ENCODE measurements around the gene COL4A2. TPM values are rescaled to one million over a fixed set of nuclear protein-coding genes. Genes with fewer than 3 reads are reported as not detected.

COL4A2 gene
- 100 to 1,000 TPM; 403 to 674 (median 464) TPM for polyA plus RNA-seq (ENCODE audit: insufficient read length in 10 of 10)
- long read RNA-seq, donor 1, full-length matches to known transcripts: 123 of 300 reads
- long read RNA-seq, donor 1, partial matches to known transcripts: 177 of 300 reads
- long read RNA-seq, donor 1, other reads (novel, unspliced or antisense): 0 of 300 reads
- long read RNA-seq, donor 2, full-length matches to known transcripts: 91 of 149 reads
- long read RNA-seq, donor 2, partial matches to known transcripts: 58 of 149 reads
- long read RNA-seq, donor 2, other reads (novel, unspliced or antisense): 0 of 149 reads
- long read RNA-seq, donor 3, partial matches to known transcripts: 0 of 1 reads
- long read RNA-seq, donor 3, other reads (novel, unspliced or antisense): 0 of 1 reads
- long read RNA-seq, donor 4, full-length matches to known transcripts: 86 of 297 reads
- long read RNA-seq, donor 4, partial matches to known transcripts: 206 of 297 reads
- long read RNA-seq, donor 4, other reads (novel, unspliced or antisense): 5 of 297 reads
- long read RNA-seq, donor 5, full-length matches to known transcripts: 132 of 337 reads
- long read RNA-seq, donor 5, partial matches to known transcripts: 205 of 337 reads
- long read RNA-seq, donor 5, other reads (novel, unspliced or antisense): 0 of 337 reads
- long read RNA-seq, donor 6, full-length matches to known transcripts: 128 of 305 reads
- long read RNA-seq, donor 6, partial matches to known transcripts: 177 of 305 reads
- long read RNA-seq, donor 6, other reads (novel, unspliced or antisense): 0 of 305 reads
- long read RNA-seq, donor 7, full-length matches to known transcripts: 129 of 273 reads
- long read RNA-seq, donor 7, partial matches to known transcripts: 144 of 273 reads
- long read RNA-seq, donor 7, other reads (novel, unspliced or antisense): 0 of 273 reads
- long read RNA-seq, donor 8, full-length matches to known transcripts: 123 of 238 reads
- long read RNA-seq, donor 8, partial matches to known transcripts: 115 of 238 reads
- long read RNA-seq, donor 8, other reads (novel, unspliced or antisense): 0 of 238 reads
- long read RNA-seq, donor 9, full-length matches to known transcripts: 32 of 37 reads
- long read RNA-seq, donor 9, partial matches to known transcripts: 5 of 37 reads
- long read RNA-seq, donor 9, other reads (novel, unspliced or antisense): 0 of 37 reads

GRCh38 chr13:110306960-110307766 is at the start of gene COL4A2, which contains the start of gene COL4A1:
COL4A2 (plus strand) TSS chr13:110307284; CDS start chr13:110307904, 620 bp downstream.
COL4A1 (minus strand) TSS chr13:110307157; CDS start chr13:110307027, 130 bp downstream.
- peak; percentile 76 to 95 (median 89) for DNase-seq

DNA sequence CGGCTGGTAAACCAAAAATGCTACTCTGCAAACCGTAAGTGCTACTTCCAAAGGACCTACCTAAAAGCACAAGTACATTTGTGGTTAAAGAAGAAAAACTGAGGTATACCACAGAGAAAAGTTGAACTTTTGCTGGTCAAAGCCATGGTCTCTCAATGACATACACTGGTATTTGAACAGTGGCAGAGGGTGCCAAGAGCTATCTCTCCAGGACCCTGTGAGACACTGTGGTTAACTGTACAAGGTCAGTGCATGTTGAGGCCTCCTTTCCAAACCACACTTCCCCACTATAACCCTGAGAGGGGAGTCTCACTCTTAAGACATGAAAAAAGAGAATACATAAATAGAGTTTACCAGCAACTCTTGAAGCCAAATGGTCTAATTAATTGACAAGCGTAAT is 49.7 kb upstream of the COL4A2 start:
- DNase-seq: no peak

DNA sequence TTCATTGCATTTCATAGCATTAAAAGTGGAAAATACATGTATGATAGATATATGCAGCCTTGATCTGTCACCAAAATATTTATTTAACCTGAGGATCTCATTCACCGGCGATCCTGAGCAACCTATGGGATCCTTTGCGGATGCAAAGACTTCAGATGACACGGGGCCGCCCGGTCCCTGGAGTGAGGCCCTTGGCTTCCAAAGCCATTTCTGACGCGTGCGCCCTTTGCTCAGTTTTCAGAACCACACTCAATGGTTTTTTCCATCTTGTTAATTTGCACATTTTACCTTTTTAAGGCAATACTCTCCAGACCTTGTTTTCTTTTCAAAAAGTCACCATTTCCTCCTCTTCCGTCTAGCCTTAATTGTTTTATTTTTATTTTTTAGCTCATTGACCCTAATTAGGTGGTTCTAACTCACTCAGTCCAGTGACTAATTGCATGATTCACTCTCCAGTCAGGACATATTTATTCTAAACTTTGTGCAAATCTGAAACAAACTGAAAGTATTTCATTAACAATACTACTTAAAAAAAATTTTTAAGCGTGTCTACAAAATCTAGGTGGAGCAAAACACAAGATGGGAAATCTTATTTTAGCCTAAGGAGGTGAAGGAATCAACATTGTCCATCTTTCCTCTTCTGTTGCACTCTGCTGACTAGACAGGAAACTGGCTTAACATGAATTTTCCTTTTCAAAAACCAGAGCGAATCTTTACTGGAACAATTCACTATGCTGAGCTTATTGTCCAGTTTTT is 48.0 kb upstream of the COL4A2 start:
- no peak for DNase-seq

DNA sequence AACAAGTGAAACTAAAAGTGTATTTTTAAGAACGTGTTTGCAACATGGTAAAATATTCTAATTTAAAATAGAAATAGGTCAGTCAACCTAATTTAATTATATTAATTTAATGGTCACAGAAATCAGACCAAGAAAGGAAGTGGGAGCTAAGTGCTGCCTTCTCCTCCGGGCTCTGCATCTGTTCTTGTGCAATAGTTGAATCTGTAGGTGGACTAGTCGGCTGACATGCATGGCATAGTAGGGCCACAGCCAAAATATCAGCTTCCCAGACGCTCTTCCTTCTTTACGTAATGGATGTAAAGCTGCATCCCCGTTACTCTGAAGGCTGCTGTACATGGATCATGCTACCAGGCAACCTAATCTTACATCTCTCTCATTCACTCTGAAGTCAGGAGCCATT is 47.4 kb upstream of the COL4A2 start:
- no peak for DNase-seq

DNA sequence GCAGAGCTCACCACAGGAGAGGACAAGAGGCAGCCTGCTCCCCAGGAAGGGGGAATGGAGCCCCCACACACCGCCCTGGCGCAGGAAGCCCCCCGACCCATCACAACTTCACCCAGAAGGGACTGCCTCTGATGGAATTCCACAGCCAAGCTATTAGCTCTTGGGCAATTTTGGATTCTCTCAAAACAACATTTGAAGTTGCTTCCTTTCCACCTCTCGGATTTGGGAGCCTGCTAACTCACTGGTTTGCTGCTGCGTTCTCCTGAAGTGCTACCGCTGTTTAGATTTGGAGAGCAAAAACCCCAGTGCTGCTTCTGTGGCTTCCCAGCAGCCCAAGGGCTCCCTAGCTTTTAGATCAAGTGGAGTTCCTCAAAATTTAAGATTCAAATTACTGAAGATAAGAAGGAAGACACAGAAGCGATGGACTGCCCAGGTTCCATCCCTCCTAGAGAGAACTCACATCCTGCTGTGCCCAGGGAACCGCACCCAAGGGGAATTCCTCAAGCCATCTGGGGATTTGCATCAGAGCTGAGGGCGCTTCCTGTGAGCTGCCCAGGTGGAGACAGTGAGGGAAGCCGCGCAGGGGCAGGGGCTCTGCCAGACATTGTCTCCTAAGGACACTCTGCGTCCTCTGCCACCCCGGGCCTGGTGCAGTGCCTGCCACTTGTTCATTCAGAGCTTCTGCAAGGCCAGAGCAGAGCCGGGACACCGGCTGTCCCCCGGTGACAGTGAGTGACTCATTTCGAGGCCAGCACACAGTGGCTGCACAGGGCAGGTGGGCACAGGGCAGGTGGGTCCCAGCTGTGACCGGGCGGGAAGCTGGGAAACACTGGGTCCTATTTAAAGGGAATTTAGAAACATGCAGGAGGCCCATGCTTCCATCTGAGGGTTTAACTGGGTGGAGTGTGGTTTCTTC is 45.7 kb upstream of the COL4A2 start:
- DNase-seq: no peak

GRCh38 chr13:110262082-110262436 is 45.0 kb upstream of the COL4A2 start:
- no peak for DNase-seq

- peak in 2 of 3 donors; percentile 64 to 88 for DNase-seq
Measured at GRCh38 chr13:110262508-110263291, 44.4 kb upstream of the COL4A2 start.

- peak in 1 of 3 donors; percentile 62 for DNase-seq
Measured at GRCh38 chr13:110263404-110263803, 43.7 kb upstream of the COL4A2 start.

DNA sequence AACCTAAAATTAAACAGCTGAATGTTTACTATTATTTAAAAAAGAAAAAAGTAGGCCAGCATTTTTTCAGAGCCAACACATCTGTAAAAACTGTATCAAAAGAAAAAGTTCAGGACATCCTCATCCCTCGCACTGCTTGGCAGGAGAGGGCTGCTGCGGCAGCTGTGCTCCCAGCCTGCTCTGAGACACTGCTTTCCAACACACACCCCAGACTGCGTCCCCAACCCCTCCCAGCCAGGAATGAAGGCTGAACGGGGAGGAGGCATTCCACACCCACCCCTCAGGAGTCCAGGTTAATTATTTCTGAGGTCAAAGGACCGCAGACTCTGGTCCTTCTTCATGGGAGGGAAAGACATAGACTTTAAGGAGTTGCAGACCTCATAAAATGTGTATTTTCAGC is 43.2 kb upstream of the COL4A2 start:
- DNase-seq: peak; percentile 73 to 93 (median 80)

DNA sequence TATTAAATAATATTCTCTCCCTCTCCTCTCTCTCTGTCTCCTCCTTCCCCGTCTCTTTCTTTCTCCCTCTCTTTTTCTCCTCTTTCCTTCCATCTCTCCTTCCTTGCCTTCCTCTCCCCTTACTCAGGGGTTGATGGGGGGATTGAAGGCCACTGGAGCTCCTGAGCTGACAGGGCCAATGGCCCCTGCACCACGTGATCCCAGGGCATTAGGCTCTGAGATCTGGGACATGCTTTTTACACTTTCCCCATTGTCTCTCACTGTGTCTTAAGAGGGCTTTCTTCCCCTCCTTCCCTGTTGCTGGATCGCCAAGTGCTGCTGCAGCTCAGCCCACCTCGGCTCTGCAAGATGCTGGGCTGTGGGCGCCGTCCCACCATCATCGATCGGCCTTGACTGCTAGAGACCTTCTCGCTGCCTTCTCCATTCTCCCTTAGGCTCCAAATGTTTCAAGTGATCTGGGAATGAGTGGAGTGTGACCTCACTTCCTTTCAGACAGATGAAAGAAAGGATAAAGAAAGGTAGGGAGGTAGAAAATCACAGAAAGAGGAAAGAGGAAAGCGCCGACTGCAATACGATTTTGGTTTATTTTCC is 42.3 kb upstream of the COL4A2 start:
- no peak for DNase-seq

GRCh38 chr13:110265341-110265681 is 41.8 kb upstream of the COL4A2 start:
- DNase-seq: peak in 1 of 3 donors; percentile 54

DNA sequence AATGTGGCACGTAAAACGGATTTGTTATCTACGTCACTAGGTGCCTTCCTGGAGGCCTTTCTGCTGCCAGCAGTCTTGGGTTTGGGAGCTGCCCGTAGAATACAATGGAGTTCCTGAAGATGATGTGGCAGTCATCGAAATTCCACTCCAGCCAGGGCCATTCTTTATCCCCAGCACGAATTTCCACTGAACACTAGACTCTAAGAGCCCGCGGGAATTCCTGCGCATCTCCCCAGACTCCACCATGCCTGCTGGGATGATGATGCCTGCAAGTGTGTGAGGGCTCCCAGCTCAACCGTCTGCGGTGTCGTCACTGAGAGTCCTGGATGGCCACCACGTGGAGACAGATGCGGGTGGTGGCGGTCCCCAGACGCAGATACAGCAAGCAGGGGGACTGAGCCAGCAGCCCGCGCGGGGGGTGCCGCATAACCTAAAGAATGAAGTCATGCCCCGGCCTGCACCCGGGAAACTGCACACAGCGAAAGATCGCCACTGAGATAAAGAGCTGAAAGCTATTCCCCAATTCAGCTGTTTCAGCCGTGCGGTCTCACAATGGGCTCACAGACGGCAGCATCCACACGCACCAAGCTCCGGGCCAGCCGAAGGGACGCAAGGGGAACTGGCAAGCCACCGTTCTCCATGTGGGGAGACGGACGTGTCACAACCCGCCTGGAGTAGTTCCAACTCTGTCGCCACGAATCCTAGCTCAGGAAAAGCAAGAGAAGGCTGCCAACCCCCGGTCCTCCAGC is 41.2 kb upstream of the COL4A2 start:
- no peak for DNase-seq

DNA sequence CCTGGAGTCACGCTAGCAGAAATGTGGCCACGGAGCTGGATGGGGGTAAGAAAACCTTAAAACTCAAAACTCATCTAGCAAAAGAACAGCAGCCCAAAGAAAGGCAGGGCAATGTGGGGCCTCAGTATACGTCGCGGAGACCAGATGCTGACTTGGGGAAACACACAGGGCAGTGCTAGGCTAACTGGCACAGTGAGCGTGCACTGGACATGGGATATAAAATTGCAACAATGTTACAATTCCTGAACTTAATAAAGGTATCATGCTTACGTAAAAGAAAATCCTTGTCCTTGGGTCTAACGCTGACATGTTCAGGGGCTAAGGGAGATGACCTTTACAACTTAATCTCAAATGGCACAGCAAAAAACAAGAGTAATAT is 40.7 kb upstream of the COL4A2 start:
- DNase-seq: no peak

DNA sequence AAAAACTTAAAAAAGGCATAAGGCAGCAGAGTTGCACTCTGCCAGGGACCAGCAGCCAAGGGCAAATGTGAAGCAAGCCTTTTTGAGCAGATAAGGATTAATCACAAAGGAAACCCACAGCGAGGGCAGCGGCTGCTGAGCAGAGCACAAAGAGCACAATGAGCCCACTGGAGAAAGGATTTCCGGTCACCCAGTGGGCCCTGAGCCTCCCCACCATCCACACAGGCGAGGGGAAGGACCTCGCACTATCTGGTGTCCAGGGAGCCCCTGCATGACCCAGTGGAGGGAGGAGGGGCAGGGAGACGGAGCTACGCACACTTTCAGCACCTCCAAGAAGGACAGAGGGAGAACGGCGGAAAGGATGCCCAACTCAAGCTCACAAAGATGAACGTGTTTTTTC is 40.1 kb upstream of the COL4A2 start:
- no peak for DNase-seq

GRCh38 chr13:110268061-110268460 is 39.0 kb upstream of the COL4A2 start:
- DNase-seq: no peak

DNA sequence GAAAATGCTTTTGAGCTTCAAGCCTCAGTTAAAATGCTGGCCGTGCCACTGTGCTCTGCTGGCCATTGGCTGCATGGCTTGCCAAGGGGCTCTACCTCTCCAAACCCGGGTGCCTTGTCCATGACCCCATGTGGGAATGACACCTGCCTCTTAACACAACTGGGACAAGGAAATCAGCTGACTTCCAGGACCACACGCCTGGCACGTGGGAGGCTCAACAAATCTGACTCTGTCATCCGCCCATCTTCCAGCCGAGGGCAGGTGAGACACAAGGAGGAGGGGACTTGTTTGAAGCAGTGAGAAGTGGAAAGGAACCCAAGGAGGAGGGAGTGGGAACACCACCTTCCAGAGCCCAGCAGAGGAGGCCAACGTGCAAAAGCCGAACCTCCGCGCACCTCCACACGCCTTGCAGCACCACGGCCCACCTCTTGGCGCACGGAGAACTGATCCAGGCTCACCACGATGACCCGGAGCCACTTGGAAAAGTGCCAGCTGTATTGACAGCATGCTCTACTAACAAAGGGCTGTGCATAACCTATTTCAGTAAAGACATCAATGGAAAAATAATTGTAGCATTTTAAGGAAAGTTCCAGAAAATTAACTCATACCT is 38.4 kb upstream of the COL4A2 start:
- no peak for DNase-seq

All from muscle of back (tissue), 13 donors.